SJCRH30 (cell line): ENCODE results near the gene CABP1. TPM values are rescaled to one million over a fixed set of nuclear protein-coding genes. Genes with fewer than 3 reads are reported as not detected.

Experiments used
- DNase-seq, 2 experiments: peaks; one replicate each; pipeline ENCODE4 v3.0.0-alpha.2; 2015 to 2020
- H3K27ac ChIP-seq: fragments of 250-450 bp; sonication (Bioruptor Pico); 2 replicates; pipeline ENCODE4 v1.5.1; 2020; ENCODE audit warnings: mild to moderate bottlenecking, moderate library complexity
- H3K27me3 ChIP-seq: fragments of 250-450 bp; sonication (Bioruptor Pico); 2 replicates; pipeline ENCODE4 v1.5.1; 2020; ENCODE audit warnings: mild to moderate bottlenecking, moderate library complexity
- H3K36me3 ChIP-seq: fragments of 250-450 bp; sonication (Bioruptor Pico); 2 replicates; pipeline ENCODE4 v1.5.1; 2020; ENCODE audit warnings: mild to moderate bottlenecking, moderate library complexity
- H3K4me1 ChIP-seq: fragments of 250-450 bp; sonication (Bioruptor Pico); 2 replicates; pipeline ENCODE4 v1.5.1; 2020; ENCODE audit warnings: mild to moderate bottlenecking, moderate library complexity
- H3K4me3 ChIP-seq: fragments of 250-450 bp; sonication (Bioruptor Pico); 2 replicates; pipeline ENCODE4 v1.5.1; 2020; ENCODE audit warnings: mild to moderate bottlenecking, moderate library complexity
- H3K9me3 ChIP-seq: fragments of 250-450 bp; sonication (Bioruptor Pico); replicated peaks from 2 replicates; pipeline ENCODE4 v1.5.1; 2020; ENCODE audit warnings: mild to moderate bottlenecking, moderate library complexity
- total RNA-seq: library from RNA; depleted of rRNA; stranded (reverse); fragments of >200 nt; shearing (Covaris generic); gene quantifications from 2 replicates; pipeline ENCODE4 v1.2.3, GENCODE V29; 2014

The CABP1 gene
- total RNA-seq, 1 experiment from 2014 or later: 2.7 TPM

DNA sequence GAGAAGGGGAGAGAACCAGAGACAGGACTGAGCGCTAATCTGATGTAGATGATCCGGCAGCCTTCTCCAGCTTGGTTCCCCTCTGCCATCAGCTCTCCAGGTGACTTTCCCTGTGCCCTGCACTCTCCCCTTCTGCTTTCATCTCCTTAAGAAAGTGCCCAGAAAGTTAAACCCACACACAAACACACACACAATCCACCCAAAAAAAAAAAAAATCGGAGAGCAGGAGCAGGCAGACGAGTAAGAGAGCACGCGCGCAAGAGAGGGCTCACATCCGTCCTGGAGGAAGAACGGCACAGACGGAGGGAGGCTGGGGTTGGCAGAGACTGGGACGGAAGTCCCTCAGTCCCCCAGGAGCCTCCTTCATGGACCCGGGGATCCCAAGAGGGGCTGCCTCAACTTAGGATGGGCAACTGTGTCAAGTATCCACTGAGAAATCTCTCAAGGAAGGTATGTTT is 9.8 kb downstream of the CABP1 start:
- Histone ChIP-seq H3K27me3 (no peaks in the 10 kb centered on the region), H3K9me3 (no peaks in the 10 kb centered on the region), H3K4me3 (peak overlapping the region; percentile 50), H3K27ac (no peak overlapping the region), H3K36me3 (no peaks in the 10 kb centered on the region), H3K4me1 (no peaks in the 10 kb centered on the region)
- DNase-seq: peak in 1 of 2 experiments; percentile 14

DNA sequence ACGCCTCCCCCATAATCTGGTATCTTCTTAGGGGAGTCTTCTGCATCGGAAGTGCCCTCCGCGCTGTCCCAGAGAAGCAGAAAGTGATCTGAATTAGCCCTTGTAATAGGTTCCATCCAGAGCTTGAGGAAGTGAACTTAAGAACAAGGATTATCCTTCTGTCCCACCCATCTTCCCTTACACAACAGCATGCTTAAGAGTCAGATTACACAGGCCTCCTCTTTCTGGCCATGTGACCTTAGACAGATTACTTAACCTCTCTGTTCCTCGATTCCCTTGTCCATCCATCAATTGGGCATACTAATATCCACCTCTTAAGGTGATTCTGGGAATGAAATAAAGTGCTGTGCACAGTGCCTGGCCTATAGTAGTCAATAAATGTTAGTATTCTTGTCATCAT is 11.4 kb downstream of the CABP1 start:
- H3K4me1 ChIP-seq: no peaks in the 10 kb centered on the region
- no peaks in the 10 kb centered on the region for H3K9me3 ChIP-seq
- no peak overlapping the region for H3K27ac ChIP-seq
- no peak overlapping the region for H3K4me3 ChIP-seq
- no peaks in the 10 kb centered on the region for H3K36me3 ChIP-seq
- no peaks in the 10 kb centered on the region for H3K27me3 ChIP-seq
- no peak for DNase-seq

- Histone ChIP-seq H3K4me3 (no peak overlapping the region), H3K36me3 (no peaks in the 10 kb centered on the region), H3K4me1 (no peaks in the 10 kb centered on the region), H3K9me3 (no peaks in the 10 kb centered on the region), H3K27me3 (no peaks in the 10 kb centered on the region), H3K27ac (no peak overlapping the region)
- no peak for DNase-seq
Measured at GRCh38 chr12:120652656-120653435, 12.4 kb downstream of the CABP1 start.

GRCh38 chr12:120653611-120654010 is 13.2 kb downstream of the CABP1 start:
- Histone ChIP-seq H3K27me3 (no peaks in the 10 kb centered on the region), H3K9me3 (no peaks in the 10 kb centered on the region), H3K27ac (no peak overlapping the region), H3K4me1 (no peaks in the 10 kb centered on the region), H3K36me3 (no peaks in the 10 kb centered on the region), H3K4me3 (no peak overlapping the region)
- DNase-seq: no peak

GRCh38 chr12:120654656-120655055 is 14.2 kb downstream of the CABP1 start:
- Histone ChIP-seq H3K27ac (no peak overlapping the region), H3K27me3 (no peaks in the 10 kb centered on the region), H3K4me3 (no peak overlapping the region), H3K4me1 (no peaks in the 10 kb centered on the region), H3K9me3 (no peaks in the 10 kb centered on the region), H3K36me3 (no peaks in the 10 kb centered on the region)
- no peak for DNase-seq

GRCh38 chr12:120656008-120656407 is 15.6 kb downstream of the CABP1 start:
- H3K4me3 ChIP-seq: no peak overlapping the region
- no peak overlapping the region for H3K27ac ChIP-seq
- no peaks in the 10 kb centered on the region for H3K36me3 ChIP-seq
- no peaks in the 10 kb centered on the region for H3K27me3 ChIP-seq
- H3K9me3 ChIP-seq: no peaks in the 10 kb centered on the region
- H3K4me1 ChIP-seq: no peaks in the 10 kb centered on the region
- no peak for DNase-seq

- Histone ChIP-seq H3K9me3 (no peaks in the 10 kb centered on the region), H3K4me1 (no peaks in the 10 kb centered on the region), H3K36me3 (no peaks in the 10 kb centered on the region), H3K4me3 (no peak overlapping the region), H3K27me3 (no peaks in the 10 kb centered on the region), H3K27ac (no peak overlapping the region)
- DNase-seq: no peak
Measured at GRCh38 chr12:120658286-120659150, 18.1 kb downstream of the CABP1 start.

DNA sequence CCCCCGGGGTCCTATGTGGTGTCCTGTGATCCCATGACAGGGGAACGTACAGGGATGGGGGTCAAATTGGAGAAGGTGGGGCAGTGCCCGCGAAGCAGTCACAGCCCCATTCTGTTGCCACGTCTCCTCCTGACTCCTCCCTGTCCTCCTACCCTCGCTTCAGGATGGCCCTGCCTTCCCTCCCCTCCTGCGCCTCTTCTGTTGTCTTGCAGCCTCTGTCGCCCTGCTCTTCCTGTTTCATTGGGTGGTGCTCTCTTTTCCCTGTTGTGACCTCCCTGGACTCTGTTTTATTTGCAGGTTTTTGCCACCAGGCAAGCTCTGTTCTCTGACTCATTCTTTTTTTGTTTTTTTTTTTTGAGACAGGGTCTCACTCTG is 18.7 kb downstream of the CABP1 start:
- DNase-seq: no peak
- Histone ChIP-seq H3K27me3 (no peaks in the 10 kb centered on the region), H3K4me3 (no peak overlapping the region), H3K9me3 (no peaks in the 10 kb centered on the region), H3K4me1 (no peaks in the 10 kb centered on the region), H3K36me3 (no peaks in the 10 kb centered on the region), H3K27ac (no peak overlapping the region)

DNA sequence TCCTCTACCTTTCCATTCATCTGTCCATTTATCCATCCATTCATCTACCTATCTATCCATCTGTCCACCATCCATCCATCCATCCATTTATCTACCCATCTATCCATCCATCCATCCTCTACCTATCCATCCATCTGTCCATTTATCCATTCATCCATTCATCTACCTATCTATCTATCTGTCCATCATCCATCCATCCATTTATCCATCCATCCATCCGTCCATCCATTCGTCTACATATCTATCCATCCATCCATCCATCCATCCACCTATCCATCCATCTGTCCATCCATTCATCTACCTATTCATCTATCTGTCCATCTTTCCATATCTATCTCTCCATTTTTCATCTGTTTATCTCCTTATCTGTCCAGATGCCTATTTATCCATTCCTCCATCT is 21.0 kb downstream of the CABP1 start:
- H3K4me3 ChIP-seq: no peak overlapping the region
- H3K9me3 ChIP-seq: no peaks in the 10 kb centered on the region
- no peaks in the 10 kb centered on the region for H3K36me3 ChIP-seq
- no peaks in the 10 kb centered on the region for H3K4me1 ChIP-seq
- H3K27ac ChIP-seq: no peak overlapping the region
- DNase-seq: no peak
- no peaks in the 10 kb centered on the region for H3K27me3 ChIP-seq

GRCh38 chr12:120662879-120663278 is 22.5 kb downstream of the CABP1 start:
- H3K4me3 ChIP-seq: no peak overlapping the region
- no peaks in the 10 kb centered on the region for H3K27me3 ChIP-seq
- H3K36me3 ChIP-seq: no peaks in the 10 kb centered on the region
- peaks cover 7% of the 10 kb centered on the region; the same call in 1 of the 2 replicates for H3K4me1 ChIP-seq
- H3K27ac ChIP-seq: no peak overlapping the region
- DNase-seq: no peak
- no peaks in the 10 kb centered on the region for H3K9me3 ChIP-seq

DNA sequence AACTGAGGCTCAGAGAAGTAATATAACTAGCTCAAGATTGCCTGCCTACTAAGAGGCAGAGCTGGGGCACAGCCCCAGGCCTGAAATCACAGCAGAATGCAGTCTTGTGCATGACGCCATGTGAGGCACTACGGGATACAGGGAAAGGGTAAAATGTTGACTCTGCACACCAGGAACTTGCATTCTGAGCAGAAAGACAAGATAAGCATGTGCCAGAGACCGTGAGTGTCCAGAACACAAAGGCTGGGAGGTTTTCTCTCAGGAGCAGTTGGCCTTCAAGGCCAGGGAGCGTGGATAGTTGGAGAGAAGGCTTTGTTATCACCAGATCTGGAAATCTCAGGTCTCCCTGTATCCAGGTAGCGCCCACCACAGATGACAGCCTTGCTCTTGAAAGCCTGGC is 23.3 kb downstream of the CABP1 start:
- no peak overlapping the region for H3K27ac ChIP-seq
- no peak overlapping the region for H3K4me3 ChIP-seq
- H3K27me3 ChIP-seq: no peaks in the 10 kb centered on the region
- peaks cover 14% of the 10 kb centered on the region; the same call in 1 of the 2 replicates for H3K4me1 ChIP-seq
- H3K36me3 ChIP-seq: no peaks in the 10 kb centered on the region
- DNase-seq: no peak
- no peaks in the 10 kb centered on the region for H3K9me3 ChIP-seq

GRCh38 chr12:120666571-120667390 is 26.4 kb downstream of the CABP1 start:
- no peaks in the 10 kb centered on the region for H3K36me3 ChIP-seq
- H3K9me3 ChIP-seq: no peaks in the 10 kb centered on the region
- DNase-seq: peak; percentile 82 to 85
- H3K4me3 ChIP-seq: peak overlapping the region; percentile 45
- H3K27me3 ChIP-seq: no peaks in the 10 kb centered on the region; the same call in 1 of the 2 replicates
- peaks cover 16% of the 10 kb centered on the region; the same call in 1 of the 2 replicates for H3K4me1 ChIP-seq
- peak overlapping the region; percentile 72 for H3K27ac ChIP-seq

- Histone ChIP-seq H3K4me1 (peaks cover 16% of the 10 kb centered on the region; the same call in 1 of the 2 replicates), H3K27ac (no peak overlapping the region), H3K9me3 (no peaks in the 10 kb centered on the region), H3K36me3 (no peaks in the 10 kb centered on the region), H3K4me3 (no peak overlapping the region), H3K27me3 (no peaks in the 10 kb centered on the region; the same call in 1 of the 2 replicates)
- no peak for DNase-seq
Measured at GRCh38 chr12:120668091-120668867, 27.9 kb downstream of the CABP1 start.
